ENCODE measurements around the gene LZTR1. TPM values are rescaled to one million over a fixed set of nuclear protein-coding genes. Genes with fewer than 3 reads are reported as not detected.
A peak's percentile ranks its signal among the peaks of the same experiment; 100 is the strongest.

LZTR1 gene
- total RNA-seq, 1 donor from 2014 or later = 87.0 TPM

- no peak overlapping the region for H3K4me3 Mint-ChIP-seq (ENCODE audit: unreplicated experiment)
- TF ChIP-seq CTCF (IDR thresholded peaks at IDR 0.05) = no peak
- no peaks in the 10 kb centered on the region for H3K9me3 Mint-ChIP-seq (ENCODE audit: low read depth)
- no peak for DNase-seq (ENCODE audit: low spot score)
- no peaks in the 10 kb centered on the region for H3K27me3 Mint-ChIP-seq (ENCODE audit: low read depth)
- no peaks in the 10 kb centered on the region for H3K4me1 Mint-ChIP-seq (ENCODE audit: low read depth)
- no peak overlapping the region for H3K27ac Mint-ChIP-seq (ENCODE audit: unreplicated experiment)
- H3K36me3 Mint-ChIP-seq (ENCODE audit: low read depth) = peaks cover 5% of the 10 kb centered on the region
Observed at GRCh38 chr22:20992056-20992442, 10.0 kb downstream of the LZTR1 start.

GRCh38 chr22:20992456-20993303, 10.6 kb downstream of the LZTR1 start:
- Mint-ChIP-seq H3K36me3 (ENCODE audit: low read depth) (peaks cover 5% of the 10 kb centered on the region), H3K4me3 (ENCODE audit: unreplicated experiment) (no peak overlapping the region), H3K27me3 (ENCODE audit: low read depth) (no peaks in the 10 kb centered on the region), H3K27ac (ENCODE audit: unreplicated experiment) (no peak overlapping the region), H3K4me1 (ENCODE audit: low read depth) (no peaks in the 10 kb centered on the region), H3K9me3 (ENCODE audit: low read depth) (no peaks in the 10 kb centered on the region)
- no peak for TF ChIP-seq CTCF (IDR thresholded peaks at IDR 0.05)
- DNase-seq (ENCODE audit: low spot score) = peak; percentile 87

GRCh38 chr22:20993304-20994127, 11.4 kb downstream of the LZTR1 start:
- H3K4me3 Mint-ChIP-seq (ENCODE audit: unreplicated experiment) = no peak overlapping the region
- H3K4me1 Mint-ChIP-seq (ENCODE audit: low read depth) = no peaks in the 10 kb centered on the region
- TF ChIP-seq CTCF (IDR thresholded peaks at IDR 0.05) = no peak

GRCh38 chr22:20994128-20994901, 12.2 kb downstream of the LZTR1 start:
- H3K27ac Mint-ChIP-seq (ENCODE audit: unreplicated experiment) = no peak overlapping the region
- H3K4me1 Mint-ChIP-seq (ENCODE audit: low read depth) = no peaks in the 10 kb centered on the region
- no peaks in the 10 kb centered on the region for H3K27me3 Mint-ChIP-seq (ENCODE audit: low read depth)
- H3K36me3 Mint-ChIP-seq (ENCODE audit: low read depth) = peaks cover 5% of the 10 kb centered on the region
- no peaks in the 10 kb centered on the region for H3K9me3 Mint-ChIP-seq (ENCODE audit: low read depth)
- no peak for TF ChIP-seq CTCF (IDR thresholded peaks at IDR 0.05)
- peak; percentile 88 for DNase-seq (ENCODE audit: low spot score)
- no peak overlapping the region for H3K4me3 Mint-ChIP-seq (ENCODE audit: unreplicated experiment)

More at GRCh38 chr22:20993304-20994127, 11.4 kb downstream of the LZTR1 start:
- H3K36me3 Mint-ChIP-seq (ENCODE audit: low read depth) = peaks cover 5% of the 10 kb centered on the region
- DNase-seq (ENCODE audit: low spot score) = peak; percentile 91
- no peaks in the 10 kb centered on the region for H3K9me3 Mint-ChIP-seq (ENCODE audit: low read depth)
- H3K27ac Mint-ChIP-seq (ENCODE audit: unreplicated experiment) = no peak overlapping the region
- H3K27me3 Mint-ChIP-seq (ENCODE audit: low read depth) = no peaks in the 10 kb centered on the region

GRCh38 chr22:20994902-20995241, 12.8 kb downstream of the LZTR1 start:
- no peaks in the 10 kb centered on the region for H3K27me3 Mint-ChIP-seq (ENCODE audit: low read depth)
- H3K4me1 Mint-ChIP-seq (ENCODE audit: low read depth) = peaks cover under 1% of the 10 kb centered on the region
- no peak overlapping the region for H3K4me3 Mint-ChIP-seq (ENCODE audit: unreplicated experiment)
- no peak for DNase-seq (ENCODE audit: low spot score)
- no peak for TF ChIP-seq CTCF (IDR thresholded peaks at IDR 0.05)
- no peaks in the 10 kb centered on the region for H3K9me3 Mint-ChIP-seq (ENCODE audit: low read depth)
- no peak overlapping the region for H3K27ac Mint-ChIP-seq (ENCODE audit: unreplicated experiment)
- peaks cover 5% of the 10 kb centered on the region for H3K36me3 Mint-ChIP-seq (ENCODE audit: low read depth)
